HCT116 (cell line): Measurements from ENCODE around the gene XYLT1. TPM values are rescaled to one million over a fixed set of nuclear protein-coding genes. Genes with fewer than 3 reads are reported as not detected.

Source experiments
- ATAC-seq: fragments of 200-7000 bp; cut with Tn5 transposase; 2 replicates; pipeline ENCODE4 v1.9.1; 2020; ENCODE audit warnings: mild to moderate bottlenecking, moderate library complexity
- BruUV-seq: library from RNA; stranded (reverse); fragments of 400-500 nt; replicated peaks from 2 replicates; lab custom pipeline; 2021; lab: Mats Ljungman, UMichigan
- CTCF ChIA-PET: fragments of 300-600 bp; sonication (Branson Sonifier 250); formaldehyde crosslinking; loops from one replicate; lab custom pipeline; 2021; ENCODE audit warnings: antibody characterized with exemption; lab: Charles Lee
- POLR2A ChIA-PET: fragments of 300-600, 350-600 bp; sonication (Branson Sonifier 250); formaldehyde crosslinking; loops from one replicate; lab custom pipeline; 2021; ENCODE audit warnings: antibody characterized with exemption; lab: Charles Lee
- RAD21 ChIA-PET, 2 experiments: fragments of 300-600 bp; sonication (Branson Sonifier 250); formaldehyde crosslinking; loops; one replicate each; lab custom pipeline; 2023; ENCODE audit warnings: low total read pairs in 2 of 2; ENCODE audit not compliant: uncharacterized antibody in 2 of 2, unreplicated experiment in 2 of 2, low non-redundant PET in 1 of 2; lab: Charles Lee
- DNase-seq: peaks from one replicate; pipeline ENCODE4 v3.0.0-alpha.2; 2010; ENCODE audit warnings: low read depth, low spot score
- H2AFZ ChIP-seq: fragments of 200-600 bp; shearing (Covaris generic), sonication (generic); 2 replicates; pipeline ENCODE4 v1.6.1; 2017; ENCODE audit warnings: low read depth, mixed run types, mixed read lengths, antibody characterized with exemption, low read length; ENCODE audit not compliant: poor library complexity, severe bottlenecking
- H3K27ac ChIP-seq: 2 replicates; pipeline ENCODE4 v1.5.1; 2012; ENCODE audit warnings: low read depth, low read length
- H3K27me3 ChIP-seq: fragments of 200-600 bp; sonication (generic); 2 replicates; pipeline ENCODE4 v1.6.1; 2016; ENCODE audit warnings: mixed run types, low read length, mixed read lengths; ENCODE audit not compliant: insufficient read depth
- H3K36me3 ChIP-seq, 2 experiments: fragments of 200-500 bp in 1 of 2; fragments of 200-600 bp in 1 of 2; sonication (Bioruptor generic) in 1 of 2; sonication (generic) in 1 of 2; 2 replicates each; pipeline versions ENCODE4 v1.5.1 to v1.6.1; 2014 to 2016; ENCODE audit warnings: low read length in 2 of 2, inconsistent platforms in 1 of 2, mixed read lengths in 1 of 2, mixed run types in 1 of 2; ENCODE audit not compliant: insufficient read depth in 2 of 2, control insufficient read depth in 1 of 2
- H3K4me1 ChIP-seq, 2 experiments: fragments of 200-600 bp in 1 of 2; sonication (generic) in 1 of 2; 2 replicates each; pipeline versions ENCODE4 v1.5.1 to v1.6.1; 2012 to 2017; ENCODE audit warnings: low read length in 2 of 2, inconsistent platforms in 1 of 2, mild to moderate bottlenecking in 1 of 2, mixed read lengths in 1 of 2, mixed run types in 1 of 2, moderate library complexity in 1 of 2; ENCODE audit not compliant: insufficient read depth in 2 of 2, control insufficient read depth in 1 of 2
- H3K4me2 ChIP-seq: fragments of 200-600 bp; sonication (generic); 2 replicates; pipeline ENCODE4 v1.6.1; 2017; ENCODE audit warnings: mixed run types, low read length, mixed read lengths
- H3K4me3 ChIP-seq, 2 experiments: fragments of 200-600 bp in 1 of 2; sonication (generic) in 1 of 2; replicated peaks in 1 of 2; 2 replicates each; pipeline ENCODE4 v1.5.1; 2011 to 2016; ENCODE audit warnings: low read length in 2 of 2, control low read depth in 1 of 2, low read depth in 1 of 2, mild to moderate bottlenecking in 1 of 2, mixed read lengths in 1 of 2, mixed run types in 1 of 2
- H3K79me2 ChIP-seq: fragments of 200-600 bp; sonication (generic); 2 replicates; pipeline ENCODE4 v1.6.1; 2017; ENCODE audit warnings: mild to moderate bottlenecking, mixed run types, low read length, moderate library complexity, mixed read lengths; ENCODE audit not compliant: insufficient read depth
- H3K9ac ChIP-seq: fragments of 200-600 bp; sonication (generic); 2 replicates; pipeline ENCODE4 v1.6.1; 2016; ENCODE audit warnings: low read length, mixed read lengths
- H3K9me2 ChIP-seq: fragments of 200-600 bp; sonication (generic), shearing (Covaris generic); 2 replicates; pipeline ENCODE4 v1.6.1; 2017; ENCODE audit warnings: mixed run types, mild to moderate bottlenecking, moderate library complexity; ENCODE audit not compliant: insufficient read depth
- H3K9me3 ChIP-seq, 2 experiments: fragments of 200-500 bp in 1 of 2; fragments of 200-600 bp in 1 of 2; sonication (Bioruptor generic) in 1 of 2; sonication (generic) in 1 of 2; 2 replicates each; pipeline ENCODE4 v1.6.1; 2014 to 2017; ENCODE audit warnings: low read length in 2 of 2, mixed read lengths in 2 of 2, inconsistent platforms in 1 of 2, low read depth in 1 of 2, mild to moderate bottlenecking in 1 of 2, mixed run types in 1 of 2, moderate library complexity in 1 of 2; ENCODE audit not compliant: control insufficient read depth in 1 of 2, insufficient read depth in 1 of 2
- H4K20me1 ChIP-seq: fragments of 200-600 bp; sonication (generic), shearing (Covaris generic); 2 replicates; pipeline ENCODE4 v1.6.1; 2017; ENCODE audit warnings: mixed run types, mild to moderate bottlenecking, moderate library complexity; ENCODE audit not compliant: insufficient read depth
- CEBPB ChIP-seq: IDR thresholded peaks from 2 replicates; pipeline ENCODE4 v1.6.1; 2012; ENCODE audit warnings: low read depth
- CTCF ChIP-seq, 3 experiments: fragments of 200-600 bp in 1 of 3; sonication (generic) in 1 of 3; IDR thresholded peaks in 2 of 3; conservative IDR thresholded peaks in 1 of 3; 2 replicates each; pipeline ENCODE4 v1.5.1; 2012 to 2017; ENCODE audit warnings: low read depth in 2 of 3, low read length in 2 of 3, antibody characterized with exemption in 1 of 3, borderline replicate concordance in 1 of 3, control low read depth in 1 of 3, mild to moderate bottlenecking in 1 of 3, mixed read lengths in 1 of 3, mixed run types in 1 of 3, moderate library complexity in 1 of 3; ENCODE audit not compliant: insufficient read depth in 1 of 3
- EZH2 ChIP-seq: fragments of 200-600 bp; sonication (generic); IDR thresholded peaks from 2 replicates; pipeline ENCODE4 v1.6.1; 2017; ENCODE audit warnings: antibody characterized with exemption, mixed run types
- EZH2phosphoT487 ChIP-seq: fragments of 200-600 bp; IDR thresholded peaks from 2 replicates; pipeline ENCODE4 v1.6.1; 2018; ENCODE audit warnings: antibody characterized with exemption, borderline replicate concordance
- MAX ChIP-seq: IDR thresholded peaks from 2 replicates; pipeline ENCODE4 v1.6.1; 2012
- POLR2AphosphoS5 ChIP-seq: IDR thresholded peaks from 2 replicates; pipeline ENCODE4 v1.6.1; 2011; ENCODE audit warnings: mild to moderate bottlenecking, low read depth, low read length, moderate library complexity
- RAD21 ChIP-seq: IDR thresholded peaks from 2 replicates; pipeline ENCODE4 v1.6.1; 2012; ENCODE audit warnings: low read depth, mild to moderate bottlenecking
- SP1 ChIP-seq: IDR thresholded peaks from 2 replicates; pipeline ENCODE4 v1.6.1; 2012; ENCODE audit warnings: low read depth
- ZNF274 ChIP-seq: fragments of 200-500 bp; sonication (Bioruptor generic); IDR thresholded peaks from 2 replicates; pipeline ENCODE4 v1.6.1; 2014; ENCODE audit warnings: mild to moderate bottlenecking, low read depth, low read length, inconsistent platforms
- intact Hi-C: fragments of 100-400 bp; cut with micrococcal nuclease; formaldehyde crosslinking; loops from 2 replicates; pipeline ENCODE4 v1.10.0; 2022
- total RNA-seq: library from RNA; stranded (reverse); gene quantifications from one replicate; pipeline ENCODE4 v1.2.1, GENCODE V29; 2021; ENCODE audit not compliant: unreplicated experiment

XYLT1 gene
- total RNA-seq, 1 experiment from 2014 or later = 4.5 TPM

GRCh38 chr16:17206712-17207111, 264.0 kb downstream of the XYLT1 start:
- RAD21 ChIA-PET = no interaction called here
- Histone ChIP-seq H3K36me3 (no peaks in the 10 kb centered on the region), H3K4me2 (no peak overlapping the region), H3K79me2 (no peaks in the 10 kb centered on the region), H3K9me3 (no peaks in the 10 kb centered on the region), H3K27me3 (peaks cover 12% of the 10 kb centered on the region; the same call in 1 of the 2 replicates), H3K9ac (no peak overlapping the region), H3K27ac (no peak overlapping the region), H4K20me1 (no peaks in the 10 kb centered on the region), H3K4me1 (no peaks in the 10 kb centered on the region), H3K4me3 (no peak overlapping the region), H3K9me2 (no peaks in the 10 kb centered on the region), H2AFZ (no peak overlapping the region)
- CTCF ChIA-PET = no interaction called here
- ATAC-seq (no peak), DNase-seq (no peak)
- no TSS peak for BruUV-seq
- TF ChIP-seq EZH2phosphoT487 = no peak
- no peak for TF ChIP-seq EZH2
- TF ChIP-seq RAD21 = peak; percentile 33; the same call in 1 of the 2 replicates
- TF ChIP-seq CTCF (IDR thresholded peaks at IDR 0.05 in 2 of 3, conservative IDR thresholded peaks at IDR 0.05 in 1 of 3; ENCODE audit: borderline replicate concordance in 1 of 3, insufficient read depth in 1 of 3, low read depth in 2 of 3, low read length in 2 of 3) = peak in 1 of 3 experiments; percentile 10; a peak in 1 of 6 replicates
- intact Hi-C loops = no loop called here
- POLR2A ChIA-PET = no interaction called here

GRCh38 chr16:17205279-17206211, 265.2 kb downstream of the XYLT1 start:
- H2AFZ ChIP-seq = no peak overlapping the region
- no peak overlapping the region for H3K4me3 ChIP-seq
- H3K36me3 ChIP-seq = no peaks in the 10 kb centered on the region
- CTCF ChIA-PET = interaction anchor here (0.9 to 1.4 kb wide), 2 partner anchors 11 to 262 kb away, joined by 3 to 6 read pairs; no protein-coding TSS in a partner anchor
- intact Hi-C loops = no loop called here
- DNase-seq = no peak
- no peak for ATAC-seq
- H3K79me2 ChIP-seq = no peaks in the 10 kb centered on the region
- BruUV-seq = no TSS peak
- no peaks in the 10 kb centered on the region for H3K9me2 ChIP-seq
- H3K9ac ChIP-seq = no peak overlapping the region
- H4K20me1 ChIP-seq = no peaks in the 10 kb centered on the region
- H3K4me2 ChIP-seq = no peak overlapping the region
- TF ChIP-seq POLR2AphosphoS5 = no peak
- TF ChIP-seq CEBPB = no peak
- no peak for TF ChIP-seq SP1
- TF ChIP-seq MAX = no peak
- no peak for TF ChIP-seq ZNF274
- no peak overlapping the region for H3K27ac ChIP-seq
- no peaks in the 10 kb centered on the region for H3K4me1 ChIP-seq
- RAD21 ChIA-PET = no interaction called here
- POLR2A ChIA-PET = no interaction called here
- peaks cover 12% of the 10 kb centered on the region; the same call in 1 of the 2 replicates for H3K27me3 ChIP-seq
- no peaks in the 10 kb centered on the region for H3K9me3 ChIP-seq
